GM21723 (cell line): ENCODE results near the gene GNA14.

ENCODE experiments used
- ATAC-seq: cut with Tn5 transposase; IDR thresholded peaks from one replicate; pipeline ENCODE4 v1.9.1; 2021; ENCODE audit warnings: mild to moderate bottlenecking, moderate library complexity; ENCODE audit not compliant: unreplicated experiment

GNA14 gene

GRCh38 chr9:77543131-77543822, 104.8 kb downstream of the GNA14 start:
- no peak for ATAC-seq

GRCh38 chr9:77541600-77541999, 106.5 kb downstream of the GNA14 start:
- no peak for ATAC-seq

GRCh38 chr9:77541055-77541454, 107.1 kb downstream of the GNA14 start:
- no peak for ATAC-seq

- ATAC-seq: no peak
Observed at GRCh38 chr9:77534376-77535057, 113.6 kb downstream of the GNA14 start.

- ATAC-seq: no peak
Observed at GRCh38 chr9:77533671-77534070, 114.5 kb downstream of the GNA14 start.

GRCh38 chr9:77532607-77533006, 115.5 kb downstream of the GNA14 start:
- ATAC-seq: no peak

GRCh38 chr9:77531400-77531799, 116.7 kb downstream of the GNA14 start:
- ATAC-seq: no peak

- ATAC-seq: no peak
Observed at GRCh38 chr9:77523891-77524290, 124.2 kb downstream of the GNA14 start.

GRCh38 chr9:77521091-77521490, 127.0 kb downstream of the GNA14 start:
- no peak for ATAC-seq

- ATAC-seq: no peak
Observed at GRCh38 chr9:77518688-77519087, 129.4 kb downstream of the GNA14 start.

GRCh38 chr9:77516781-77517180, 131.3 kb downstream of the GNA14 start:
- no peak for ATAC-seq

- ATAC-seq: no peak
Observed at GRCh38 chr9:77514886-77515711, 133.0 kb downstream of the GNA14 start.

- ATAC-seq: no peak
Observed at GRCh38 chr9:77513457-77513856, 134.7 kb downstream of the GNA14 start.

GRCh38 chr9:77512876-77513275, 135.2 kb downstream of the GNA14 start:
- ATAC-seq: no peak

- ATAC-seq: no peak
Observed at GRCh38 chr9:77511525-77511924, 136.6 kb downstream of the GNA14 start.

GRCh38 chr9:77510666-77511065, 137.5 kb downstream of the GNA14 start:
- ATAC-seq: no peak

GRCh38 chr9:77508396-77508795, 139.7 kb downstream of the GNA14 start:
- no peak for ATAC-seq

GRCh38 chr9:77507212-77507961, 140.7 kb downstream of the GNA14 start:
- no peak for ATAC-seq

- ATAC-seq: no peak
Observed at GRCh38 chr9:77505232-77505631, 142.9 kb downstream of the GNA14 start.

GRCh38 chr9:77502568-77502967, 145.6 kb downstream of the GNA14 start:
- no peak for ATAC-seq

- ATAC-seq: no peak
Observed at GRCh38 chr9:77498891-77499290, 149.2 kb downstream of the GNA14 start.
